ENCODE data around the gene RALBP1. TPM values are rescaled to one million over a fixed set of nuclear protein-coding genes. Genes with fewer than 3 reads are reported as not detected.

The RALBP1 gene
- total and polyA plus RNA-seq, 4 donors = 32.2 to 51.6 (median 34.6) TPM

- Histone ChIP-seq H3K9me3 (ENCODE audit: control insufficient read depth, insufficient read depth, low read length) (no peaks in the 10 kb centered on the region), H3K36me3 (ENCODE audit: control insufficient read depth, insufficient read depth, low read length) (peaks cover 53% of the 10 kb centered on the region), H3K27ac (ENCODE audit: low read depth, low read length) (no peak overlapping the region), H3K27me3 (ENCODE audit: control insufficient read depth, insufficient read depth, low read length) (no peaks in the 10 kb centered on the region), H3K4me1 (ENCODE audit: control insufficient read depth, insufficient read depth, low read length) (peaks cover 23% of the 10 kb centered on the region), H3K4me3 (ENCODE audit: low read depth, low read length) (no peak overlapping the region)
- 92% methylated on average over 15 of the region's 24 CpGs for WGBS (ENCODE audit: insufficient coverage)
- no peak for DNase-seq (ENCODE audit: low read depth in 4 of 6, low spot score in 6 of 6)
These were observed 61.2 kb downstream of the RALBP1 start for GRCh38 chr18:9536354-9537152.

GRCh38 chr18:9537677-9538076 is 62.4 kb downstream of the RALBP1 start:
- 81% methylated on average over 5 of the region's 6 CpGs for WGBS (ENCODE audit: insufficient coverage)
- H3K4me1 ChIP-seq (ENCODE audit: control insufficient read depth, insufficient read depth, low read length) = peaks cover 23% of the 10 kb centered on the region
- H3K27me3 ChIP-seq (ENCODE audit: control insufficient read depth, insufficient read depth, low read length) = no peaks in the 10 kb centered on the region
- H3K27ac ChIP-seq (ENCODE audit: low read depth, low read length) = no peak overlapping the region
- DNase-seq (ENCODE audit: low read depth in 4 of 6, low spot score in 6 of 6) = peak in 2 of 6 donors; percentile 12 to 39
- H3K4me3 ChIP-seq (ENCODE audit: low read depth, low read length) = no peak overlapping the region
- no peaks in the 10 kb centered on the region for H3K9me3 ChIP-seq (ENCODE audit: control insufficient read depth, insufficient read depth, low read length)
- peaks cover 53% of the 10 kb centered on the region for H3K36me3 ChIP-seq (ENCODE audit: control insufficient read depth, insufficient read depth, low read length)

GRCh38 chr18:9539283-9539682 is 64.0 kb downstream of the RALBP1 start:
- no peaks in the 10 kb centered on the region for H3K9me3 ChIP-seq (ENCODE audit: control insufficient read depth, insufficient read depth, low read length)
- no peak overlapping the region for H3K27ac ChIP-seq (ENCODE audit: low read depth, low read length)
- H3K36me3 ChIP-seq (ENCODE audit: control insufficient read depth, insufficient read depth, low read length) = peaks cover 45% of the 10 kb centered on the region
- WGBS (ENCODE audit: insufficient coverage) = 95% methylated on average over 3 of the region's 6 CpGs
- H3K4me1 ChIP-seq (ENCODE audit: control insufficient read depth, insufficient read depth, low read length) = peaks cover 23% of the 10 kb centered on the region
- no peak for DNase-seq (ENCODE audit: low read depth in 4 of 6, low spot score in 6 of 6)
- H3K4me3 ChIP-seq (ENCODE audit: low read depth, low read length) = no peak overlapping the region
- no peaks in the 10 kb centered on the region for H3K27me3 ChIP-seq (ENCODE audit: control insufficient read depth, insufficient read depth, low read length)

- no peak for DNase-seq (ENCODE audit: low read depth in 4 of 6, low spot score in 6 of 6)
- no peak overlapping the region for H3K4me3 ChIP-seq (ENCODE audit: low read depth, low read length)
- H3K27me3 ChIP-seq (ENCODE audit: control insufficient read depth, insufficient read depth, low read length) = no peaks in the 10 kb centered on the region
- H3K36me3 ChIP-seq (ENCODE audit: control insufficient read depth, insufficient read depth, low read length) = peaks cover 42% of the 10 kb centered on the region
- H3K9me3 ChIP-seq (ENCODE audit: control insufficient read depth, insufficient read depth, low read length) = no peaks in the 10 kb centered on the region
- no peak overlapping the region for H3K27ac ChIP-seq (ENCODE audit: low read depth, low read length)
- peaks cover 16% of the 10 kb centered on the region for H3K4me1 ChIP-seq (ENCODE audit: control insufficient read depth, insufficient read depth, low read length)
- WGBS (ENCODE audit: insufficient coverage) = 89% methylated on average over 4 of the region's 8 CpGs
These were observed 64.6 kb downstream of the RALBP1 start for GRCh38 chr18:9539938-9540337.

- Histone ChIP-seq H3K4me3 (ENCODE audit: low read depth, low read length) (no peak overlapping the region), H3K4me1 (ENCODE audit: control insufficient read depth, insufficient read depth, low read length) (no peaks in the 10 kb centered on the region), H3K27ac (ENCODE audit: low read depth, low read length) (no peak overlapping the region), H3K9me3 (ENCODE audit: control insufficient read depth, insufficient read depth, low read length) (no peaks in the 10 kb centered on the region), H3K36me3 (ENCODE audit: control insufficient read depth, insufficient read depth, low read length) (peaks cover 44% of the 10 kb centered on the region), H3K27me3 (ENCODE audit: control insufficient read depth, insufficient read depth, low read length) (no peaks in the 10 kb centered on the region)
- no peak for DNase-seq (ENCODE audit: low read depth in 4 of 6, low spot score in 6 of 6)
- 94% methylated on average over 4 of the region's 4 CpGs for WGBS (ENCODE audit: insufficient coverage)
These were observed 67.6 kb downstream of the RALBP1 start for GRCh38 chr18:9542924-9543323.

- no peak overlapping the region for H3K4me3 ChIP-seq (ENCODE audit: low read depth, low read length)
- 90% methylated on average over 2 of the region's 5 CpGs for WGBS (ENCODE audit: insufficient coverage)
- H3K36me3 ChIP-seq (ENCODE audit: control insufficient read depth, insufficient read depth, low read length) = peaks cover 43% of the 10 kb centered on the region
These were observed 69.7 kb downstream of the RALBP1 start for GRCh38 chr18:9545029-9545428.

GRCh38 chr18:9546468-9546867 is 71.2 kb downstream of the RALBP1 start:
- Histone ChIP-seq H3K36me3 (ENCODE audit: control insufficient read depth, insufficient read depth, low read length) (peaks cover 42% of the 10 kb centered on the region), H3K27me3 (ENCODE audit: control insufficient read depth, insufficient read depth, low read length) (no peaks in the 10 kb centered on the region), H3K27ac (ENCODE audit: low read depth, low read length) (no peak overlapping the region), H3K4me1 (ENCODE audit: control insufficient read depth, insufficient read depth, low read length) (peaks cover 3% of the 10 kb centered on the region), H3K4me3 (ENCODE audit: low read depth, low read length) (no peak overlapping the region), H3K9me3 (ENCODE audit: control insufficient read depth, insufficient read depth, low read length) (no peaks in the 10 kb centered on the region)
- DNase-seq (ENCODE audit: low read depth in 4 of 6, low spot score in 6 of 6) = no peak
- 78% methylated on average over 6 of the region's 6 CpGs for WGBS (ENCODE audit: insufficient coverage)

More at GRCh38 chr18:9545029-9545428, 69.7 kb downstream of the RALBP1 start:
- Histone ChIP-seq H3K27ac (ENCODE audit: low read depth, low read length) (no peak overlapping the region), H3K27me3 (ENCODE audit: control insufficient read depth, insufficient read depth, low read length) (no peaks in the 10 kb centered on the region), H3K4me1 (ENCODE audit: control insufficient read depth, insufficient read depth, low read length) (no peaks in the 10 kb centered on the region), H3K9me3 (ENCODE audit: control insufficient read depth, insufficient read depth, low read length) (no peaks in the 10 kb centered on the region)
- no peak for DNase-seq (ENCODE audit: low read depth in 4 of 6, low spot score in 6 of 6)

- no peak overlapping the region for H3K27ac ChIP-seq (ENCODE audit: low read depth, low read length)
- H3K4me1 ChIP-seq (ENCODE audit: control insufficient read depth, insufficient read depth, low read length) = peaks cover 3% of the 10 kb centered on the region
- no peaks in the 10 kb centered on the region for H3K27me3 ChIP-seq (ENCODE audit: control insufficient read depth, insufficient read depth, low read length)
- peaks cover 1% of the 10 kb centered on the region for H3K9me3 ChIP-seq (ENCODE audit: control insufficient read depth, insufficient read depth, low read length)
- 99% methylated on average over 4 of the region's 7 CpGs for WGBS (ENCODE audit: insufficient coverage)
- H3K4me3 ChIP-seq (ENCODE audit: low read depth, low read length) = no peak overlapping the region
- H3K36me3 ChIP-seq (ENCODE audit: control insufficient read depth, insufficient read depth, low read length) = peaks cover 50% of the 10 kb centered on the region
- DNase-seq (ENCODE audit: low read depth in 4 of 6, low spot score in 6 of 6) = no peak
These were observed 72.5 kb downstream of the RALBP1 start for GRCh38 chr18:9547782-9548181.

- no peaks in the 10 kb centered on the region for H3K27me3 ChIP-seq (ENCODE audit: control insufficient read depth, insufficient read depth, low read length)
- peaks cover 58% of the 10 kb centered on the region for H3K36me3 ChIP-seq (ENCODE audit: control insufficient read depth, insufficient read depth, low read length)
- H3K9me3 ChIP-seq (ENCODE audit: control insufficient read depth, insufficient read depth, low read length) = peaks cover 1% of the 10 kb centered on the region
- H3K4me3 ChIP-seq (ENCODE audit: low read depth, low read length) = no peak overlapping the region
- 91% methylated on average over 5 of the region's 7 CpGs for WGBS (ENCODE audit: insufficient coverage)
- peaks cover 3% of the 10 kb centered on the region for H3K4me1 ChIP-seq (ENCODE audit: control insufficient read depth, insufficient read depth, low read length)
- no peak for DNase-seq (ENCODE audit: low read depth in 4 of 6, low spot score in 6 of 6)
- no peak overlapping the region for H3K27ac ChIP-seq (ENCODE audit: low read depth, low read length)
These were observed 74.1 kb downstream of the RALBP1 start for GRCh38 chr18:9549405-9549804.

- peak in 4 of 6 donors; percentile 4 to 41 (median 14) for DNase-seq (ENCODE audit: low read depth in 4 of 6, low spot score in 6 of 6)
- H3K27ac ChIP-seq (ENCODE audit: low read depth, low read length) = no peak overlapping the region
- H3K27me3 ChIP-seq (ENCODE audit: control insufficient read depth, insufficient read depth, low read length) = no peaks in the 10 kb centered on the region
- no peak overlapping the region for H3K4me3 ChIP-seq (ENCODE audit: low read depth, low read length)
- peaks cover 3% of the 10 kb centered on the region for H3K4me1 ChIP-seq (ENCODE audit: control insufficient read depth, insufficient read depth, low read length)
- peaks cover 1% of the 10 kb centered on the region for H3K9me3 ChIP-seq (ENCODE audit: control insufficient read depth, insufficient read depth, low read length)
- WGBS (ENCODE audit: insufficient coverage) = 50% methylated on average over 1 of the region's 4 CpGs
- H3K36me3 ChIP-seq (ENCODE audit: control insufficient read depth, insufficient read depth, low read length) = peaks cover 57% of the 10 kb centered on the region
These were observed 75.1 kb downstream of the RALBP1 start for GRCh38 chr18:9550429-9550828.
